Tongue (tissue), 2 donors: ENCODE data around the gene ADAM10. TPM values are rescaled to one million over a fixed set of nuclear protein-coding genes. Genes with fewer than 3 reads are reported as not detected.

Experiments used
- DNase-seq: peaks from one replicate; pipeline ENCODE4 v3.0.0-alpha.2; 2015
- total RNA-seq: library from RNA; depleted of rRNA; stranded (reverse); fragments of >200 nt; gene quantifications from one replicate; pipeline ENCODE4 v1.2.3, GENCODE V29; 2014

The ADAM10 gene
- total RNA-seq, 1 donor from 2014 or later: 106 TPM

DNA sequence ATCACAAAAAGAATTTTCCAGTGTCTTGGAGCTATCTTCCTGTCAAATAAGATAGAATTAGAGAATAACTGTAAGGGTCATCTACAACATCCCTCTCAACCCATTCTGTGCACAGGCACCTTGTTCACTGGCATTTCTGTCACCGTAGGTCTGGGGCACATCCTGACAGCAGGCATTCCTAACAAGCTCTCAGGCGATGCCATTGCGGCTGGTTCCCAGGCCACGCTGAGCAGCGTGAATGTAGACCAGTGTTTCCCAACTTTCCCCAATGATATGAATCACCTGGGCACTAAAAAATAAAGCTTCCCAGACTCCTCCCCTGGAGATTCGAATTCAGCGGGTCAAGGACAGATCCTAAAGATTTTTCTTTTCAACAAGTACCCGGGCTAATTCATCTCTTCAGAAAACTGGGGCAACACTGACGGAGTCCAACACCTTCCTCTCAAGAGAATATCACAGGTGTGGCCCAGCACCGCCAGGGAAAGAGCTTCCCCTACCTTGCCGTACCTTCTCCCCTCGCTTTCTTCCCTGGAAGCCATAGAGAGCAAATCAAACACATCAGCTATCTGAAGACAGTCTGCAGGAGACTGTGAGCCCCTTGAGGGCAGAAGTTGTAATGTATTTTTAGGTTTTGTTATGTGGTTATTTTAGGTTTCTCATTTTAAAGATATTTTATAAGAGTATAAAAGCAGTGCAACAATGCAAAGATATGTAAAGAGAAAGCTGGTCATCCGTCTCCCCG is 174.3 kb downstream of the ADAM10 start:
- DNase-seq: no peak

DNA sequence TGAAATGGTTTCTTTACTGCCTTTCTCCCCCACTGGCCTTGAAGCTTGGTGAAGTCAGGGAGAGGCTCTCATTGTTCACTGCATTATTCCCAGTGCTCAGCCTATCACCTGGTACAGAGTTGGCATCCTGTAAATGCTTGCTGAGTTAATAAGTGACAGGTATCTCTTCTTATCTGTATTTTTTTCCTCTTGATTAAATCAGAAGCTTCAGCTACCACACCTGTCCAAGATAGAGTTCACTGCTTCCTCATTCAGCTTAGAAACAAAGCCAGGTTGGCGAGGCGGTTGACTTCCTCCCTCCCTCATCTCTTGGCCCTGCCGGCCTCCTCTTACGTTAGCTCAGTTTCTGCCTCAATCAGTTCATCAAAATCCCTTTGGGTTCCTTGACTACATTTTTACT is 174.9 kb downstream of the ADAM10 start:
- DNase-seq: no peak

DNA sequence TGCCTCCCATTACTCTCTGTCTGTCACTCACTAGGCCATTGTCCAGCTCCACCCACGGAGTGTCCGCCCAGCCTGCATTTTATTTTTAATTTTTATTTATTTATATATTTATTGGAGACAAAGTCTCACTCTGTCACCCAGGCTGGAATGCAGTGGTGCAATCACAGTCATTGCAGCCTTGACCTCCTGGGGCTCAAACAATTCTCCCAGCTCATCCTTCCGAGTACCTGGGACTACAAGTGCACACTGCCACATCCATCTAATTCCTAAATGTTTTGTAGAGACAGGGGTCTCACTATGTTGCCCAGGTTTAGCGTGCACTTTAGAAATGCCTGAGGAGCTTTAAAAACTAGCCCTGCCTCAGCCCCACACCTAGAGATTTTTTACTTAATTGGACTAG is 176.2 kb downstream of the ADAM10 start:
- DNase-seq: no peak

DNA sequence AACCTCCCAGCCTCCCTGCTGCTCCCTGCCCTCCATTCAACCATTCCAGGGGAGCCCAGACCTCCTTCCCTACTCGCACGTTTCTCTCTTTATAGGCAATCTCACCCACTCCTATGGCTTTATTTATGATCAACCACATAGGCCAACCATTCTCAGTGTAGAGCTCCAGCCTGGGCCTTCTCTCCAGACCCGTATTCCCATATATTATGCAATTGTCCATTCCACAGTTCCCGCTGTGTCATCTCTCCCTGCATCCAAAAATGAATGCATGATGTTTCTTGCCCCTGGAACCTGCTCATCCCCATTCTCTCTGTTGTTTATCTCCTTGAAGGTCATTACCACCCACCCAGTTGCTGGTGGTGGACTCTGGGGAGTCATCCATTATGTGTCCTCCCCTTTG is 177.0 kb downstream of the ADAM10 start:
- no peak for DNase-seq

GRCh38 chr15:58571491-58571890 is 178.0 kb downstream of the ADAM10 start:
- DNase-seq: no peak

GRCh38 chr15:58569455-58569854 is 180.1 kb downstream of the ADAM10 start:
- DNase-seq: no peak

- peak; percentile 52 for DNase-seq
Observed at GRCh38 chr15:58568157-58568571, 181.3 kb downstream of the ADAM10 start.

DNA sequence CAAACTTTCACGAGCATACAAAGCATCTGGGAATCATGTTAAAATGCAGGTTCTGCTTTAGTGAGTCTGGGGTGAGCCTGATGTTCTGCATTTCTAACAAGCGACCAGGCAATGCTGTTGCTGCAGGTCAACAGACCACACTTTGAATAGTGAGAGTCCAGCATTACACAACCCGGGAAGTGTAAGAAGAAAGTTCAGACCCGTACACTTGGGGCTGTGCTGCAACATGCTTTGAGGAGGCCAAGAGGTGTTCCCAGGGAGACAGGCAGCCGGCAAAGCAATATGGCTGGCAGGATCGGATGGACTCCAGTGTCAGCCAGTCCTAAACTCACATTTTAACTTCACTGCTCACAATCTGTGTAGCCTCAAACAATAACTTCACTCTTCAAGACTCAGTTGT is 183.5 kb downstream of the ADAM10 start:
- DNase-seq: no peak

DNA sequence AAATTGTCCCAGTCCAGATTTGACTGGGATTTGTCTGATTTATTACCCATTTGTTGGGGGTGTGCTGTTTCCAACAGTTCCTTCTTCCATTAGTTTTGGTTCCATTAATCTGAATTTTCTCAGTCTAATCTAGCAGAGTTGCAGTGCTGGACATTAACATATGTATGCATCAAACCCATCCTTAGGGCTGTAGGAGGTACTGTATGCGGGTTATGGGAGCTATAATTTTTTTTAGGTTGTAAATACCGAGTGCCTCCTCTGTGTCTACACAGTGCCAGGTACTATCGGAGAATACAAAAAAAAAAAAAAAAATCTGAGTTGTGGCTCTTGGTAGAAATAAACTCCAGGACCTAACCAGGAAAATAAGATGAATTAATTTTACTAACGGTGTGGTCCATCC is 183.9 kb downstream of the ADAM10 start:
- no peak for DNase-seq

DNA sequence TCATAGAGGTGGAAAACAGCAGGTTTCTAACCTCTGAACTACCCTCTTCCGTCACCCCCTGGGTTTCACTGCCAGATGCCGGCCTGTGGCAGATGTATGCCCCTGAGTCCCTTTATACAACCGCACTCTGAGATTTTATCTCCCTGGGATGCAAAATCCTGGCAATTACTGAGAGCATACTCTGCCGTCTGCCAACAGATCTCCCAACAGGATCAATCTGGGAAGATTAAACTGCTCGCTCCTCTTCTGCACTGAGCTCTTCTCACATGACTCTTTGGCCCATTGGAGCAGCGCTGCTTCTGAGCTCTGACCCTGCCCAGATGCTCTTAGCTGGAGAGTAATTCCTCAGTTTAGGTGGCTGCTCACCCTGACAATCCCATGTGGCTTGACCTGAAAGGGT is 184.5 kb downstream of the ADAM10 start:
- DNase-seq: no peak

- DNase-seq: peak; percentile 48
Observed at GRCh38 chr15:58562135-58562534, 187.4 kb downstream of the ADAM10 start.

DNA sequence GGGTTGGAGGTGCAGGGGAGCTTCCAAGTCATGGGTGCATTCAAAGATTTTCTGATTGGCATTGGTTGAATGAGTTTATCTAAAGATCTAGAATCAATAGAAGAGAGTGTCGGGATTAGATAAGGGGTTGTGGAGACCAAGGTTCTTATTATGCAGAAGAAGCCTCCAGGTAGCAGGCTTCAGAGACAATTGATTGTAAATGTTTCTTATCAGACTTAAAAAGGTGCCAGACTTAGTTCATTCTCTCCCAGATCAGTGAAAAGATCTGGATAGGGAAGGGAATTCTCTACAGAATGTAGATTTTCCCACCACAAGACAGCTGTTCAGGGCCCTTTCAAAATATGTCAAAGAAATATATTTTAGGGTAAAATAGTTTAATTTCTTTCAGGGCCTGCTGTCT is 188.2 kb downstream of the ADAM10 start:
- DNase-seq: no peak

DNA sequence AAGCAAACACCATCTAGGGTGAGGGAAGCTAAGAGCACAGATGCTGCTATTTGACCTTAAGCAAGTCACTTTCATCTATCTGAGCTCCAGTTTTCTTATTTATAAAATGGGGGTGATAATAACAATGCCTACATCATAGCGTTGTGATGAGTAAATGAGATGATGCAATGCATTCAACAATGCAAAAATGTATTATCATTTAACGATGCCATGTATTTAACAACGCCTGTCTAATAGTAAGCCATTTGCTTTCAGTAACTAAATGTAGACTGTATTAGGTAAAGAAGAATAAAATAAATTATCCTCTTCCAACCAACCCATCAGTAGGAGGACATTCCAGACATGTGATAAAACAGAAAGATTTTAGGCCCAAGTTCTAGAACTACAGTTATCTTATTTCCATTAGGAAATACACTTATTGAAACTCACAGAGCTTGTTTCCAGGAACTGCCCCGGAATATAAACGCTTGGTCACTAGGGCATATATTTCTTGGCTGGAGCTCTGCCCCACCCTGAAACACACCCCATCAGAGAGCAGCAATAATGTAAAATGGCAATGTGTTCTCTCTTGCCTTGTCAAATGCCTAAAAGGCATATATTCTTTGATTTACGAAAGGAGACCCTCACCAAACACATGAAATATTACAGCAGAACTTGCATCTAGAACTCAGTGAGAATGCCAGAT is 189.5 kb downstream of the ADAM10 start:
- DNase-seq: no peak

DNA sequence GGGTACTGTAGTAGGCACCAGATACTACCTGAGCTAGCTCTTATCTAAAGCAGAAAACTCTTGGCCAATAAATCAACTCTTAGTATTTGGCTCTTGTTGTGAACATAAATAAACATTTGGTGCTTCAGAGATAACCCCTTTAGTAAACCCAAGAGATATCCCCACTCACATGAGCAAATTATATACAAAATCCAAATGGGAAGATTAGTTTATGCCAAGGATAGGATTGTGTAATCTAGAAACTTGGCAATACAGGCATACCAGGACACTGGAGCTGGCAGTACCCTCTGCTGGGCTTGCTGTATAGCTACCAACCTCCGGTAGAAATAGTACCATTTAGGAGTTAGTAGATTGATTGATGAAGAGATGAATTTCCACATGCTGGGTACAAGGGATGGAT is 190.7 kb downstream of the ADAM10 start:
- DNase-seq: no peak

GRCh38 chr15:58556541-58556940 is 193.0 kb downstream of the ADAM10 start:
- no peak for DNase-seq

DNA sequence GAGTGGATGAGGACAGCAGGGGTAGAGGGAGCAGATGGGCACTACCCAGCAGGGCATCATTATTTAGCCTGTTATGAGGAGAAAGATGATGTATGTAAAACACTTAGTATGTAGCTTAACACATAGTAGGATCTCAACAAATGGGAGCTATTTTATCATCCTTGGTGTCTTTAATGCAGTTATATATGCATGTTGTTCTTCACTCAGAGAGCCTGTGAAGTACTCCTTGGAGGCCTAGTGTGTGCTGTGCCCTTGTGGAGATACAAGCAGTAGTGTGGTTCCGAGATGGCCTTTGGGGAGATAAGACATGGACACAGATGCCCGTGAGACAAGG is 193.5 kb downstream of the ADAM10 start:
- no peak for DNase-seq

DNA sequence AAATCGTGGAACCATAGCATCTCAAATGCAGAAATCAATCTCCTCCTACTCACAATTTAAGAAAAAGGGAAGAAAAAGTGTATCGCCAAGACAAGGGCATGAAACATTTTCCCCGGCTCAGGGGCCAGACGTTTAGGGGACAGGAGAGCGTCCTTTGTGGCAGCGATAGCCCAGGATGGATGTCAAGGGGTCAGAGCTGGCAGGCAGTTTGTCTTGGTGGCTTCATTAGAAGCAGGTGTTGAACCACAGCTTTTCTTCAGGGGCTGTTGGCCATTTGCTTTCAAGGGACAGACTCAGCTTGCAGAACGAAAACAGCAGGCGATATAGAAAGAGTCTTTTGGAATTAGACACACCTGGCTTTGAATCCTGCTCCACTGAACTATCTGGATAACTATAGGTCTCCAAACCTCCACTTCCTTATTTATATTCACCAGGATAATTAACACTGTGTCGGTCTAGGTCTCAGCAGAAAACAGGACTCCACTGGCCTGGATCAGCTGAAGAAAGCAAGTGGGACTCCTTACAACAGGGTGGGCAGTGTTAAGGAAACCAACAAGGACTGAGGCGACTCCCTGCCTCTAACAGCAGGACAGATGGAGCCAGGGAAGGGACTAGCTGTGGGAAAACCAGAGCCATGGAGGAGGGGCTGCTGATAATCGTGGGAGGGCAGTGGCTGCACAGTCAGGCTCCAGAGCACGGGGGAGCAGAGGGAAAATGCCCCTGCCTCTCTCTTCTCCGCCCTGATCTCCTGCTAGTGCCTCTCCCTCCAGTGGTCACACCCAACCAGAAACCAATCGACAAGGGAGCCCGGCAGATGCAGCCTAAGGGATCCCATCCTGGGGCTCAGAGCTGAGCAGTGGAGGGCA is 194.1 kb downstream of the ADAM10 start:
- no peak for DNase-seq

- DNase-seq: no peak
Observed at GRCh38 chr15:58554758-58555157, 194.7 kb downstream of the ADAM10 start.

DNA sequence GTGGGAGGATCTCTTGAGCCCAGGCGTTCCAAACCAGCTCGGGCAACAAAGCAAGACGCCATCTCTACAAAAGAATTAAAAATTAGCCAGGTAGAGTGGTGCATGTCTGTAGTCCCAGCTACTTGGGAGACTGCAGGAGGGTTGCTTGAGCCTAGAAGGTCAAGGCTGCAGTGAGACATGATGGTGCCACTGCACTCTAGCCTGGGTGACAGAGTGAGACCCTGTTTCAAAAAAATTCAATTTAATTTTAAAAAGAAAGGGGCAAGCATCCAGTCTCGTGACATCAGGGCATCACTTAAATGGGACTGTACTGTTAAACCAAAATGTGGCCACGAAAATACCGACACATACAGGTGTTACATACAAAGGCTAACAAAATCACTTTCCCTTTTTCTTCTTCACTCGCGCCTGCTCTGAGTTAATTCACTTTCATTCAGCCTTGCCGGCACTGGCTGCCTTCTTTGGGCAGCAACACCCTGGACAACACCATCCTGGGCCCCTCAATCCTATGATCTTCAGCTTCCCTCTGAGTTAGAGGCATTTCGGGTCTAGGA is 196.1 kb downstream of the ADAM10 start:
- no peak for DNase-seq

GRCh38 chr15:58552505-58553364 is 196.8 kb downstream of the ADAM10 start:
- DNase-seq: no peak

DNA sequence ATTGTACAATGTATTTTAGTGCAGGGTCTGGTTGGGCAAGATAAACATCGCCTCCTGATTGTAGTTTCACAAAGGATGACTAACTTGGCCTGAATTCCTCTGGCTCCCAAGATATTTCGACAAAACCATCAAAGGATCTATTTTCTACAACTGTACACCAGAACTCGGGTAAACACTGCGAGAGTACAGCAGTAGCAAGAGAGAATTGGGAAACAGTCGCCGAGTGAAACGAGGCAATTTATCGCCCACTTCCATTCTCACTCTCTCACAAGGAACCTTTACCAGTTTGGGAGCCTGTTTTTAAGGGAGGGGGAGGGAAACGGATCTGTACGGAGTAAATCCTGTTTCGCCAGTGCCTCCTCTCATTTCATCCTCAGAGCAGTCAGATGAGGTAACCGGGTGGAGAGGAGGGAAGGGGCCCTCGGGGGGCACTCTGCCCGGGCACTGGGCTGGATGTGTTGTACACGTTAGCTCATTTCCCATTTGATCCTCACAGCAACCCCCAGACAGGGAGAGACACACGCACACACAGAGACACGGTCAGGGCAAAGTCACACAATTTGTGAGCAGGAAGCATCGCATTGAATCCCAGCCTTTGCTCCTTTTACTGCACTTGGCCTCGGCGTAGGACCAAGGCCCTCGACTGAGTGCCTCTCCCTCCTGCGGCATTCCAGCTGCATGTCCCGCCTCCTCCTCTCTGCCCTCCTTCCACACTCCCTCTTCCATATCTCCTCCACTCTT is 197.6 kb downstream of the ADAM10 start:
- peak; percentile 48 for DNase-seq
